DMS79 (cell line): ENCODE measurements around the gene GTF3C6.
A peak's percentile ranks its signal among the peaks of the same experiment; 100 is the strongest.
"Not testable (repeated sequence)": the region's sequence is repeated elsewhere in the genome, so short reads cannot be mapped to it uniquely, and the experiment has no call there.

ENCODE experiments used
- DNase-seq: peaks from one replicate; lab custom pipeline; 2025; lab: John Stamatoyannopoulos, UW

Gene GTF3C6, protein sequence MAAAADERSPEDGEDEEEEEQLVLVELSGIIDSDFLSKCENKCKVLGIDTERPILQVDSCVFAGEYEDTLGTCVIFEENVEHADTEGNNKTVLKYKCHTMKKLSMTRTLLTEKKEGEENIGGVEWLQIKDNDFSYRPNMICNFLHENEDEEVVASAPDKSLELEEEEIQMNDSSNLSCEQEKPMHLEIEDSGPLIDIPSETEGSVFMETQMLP

DNA sequence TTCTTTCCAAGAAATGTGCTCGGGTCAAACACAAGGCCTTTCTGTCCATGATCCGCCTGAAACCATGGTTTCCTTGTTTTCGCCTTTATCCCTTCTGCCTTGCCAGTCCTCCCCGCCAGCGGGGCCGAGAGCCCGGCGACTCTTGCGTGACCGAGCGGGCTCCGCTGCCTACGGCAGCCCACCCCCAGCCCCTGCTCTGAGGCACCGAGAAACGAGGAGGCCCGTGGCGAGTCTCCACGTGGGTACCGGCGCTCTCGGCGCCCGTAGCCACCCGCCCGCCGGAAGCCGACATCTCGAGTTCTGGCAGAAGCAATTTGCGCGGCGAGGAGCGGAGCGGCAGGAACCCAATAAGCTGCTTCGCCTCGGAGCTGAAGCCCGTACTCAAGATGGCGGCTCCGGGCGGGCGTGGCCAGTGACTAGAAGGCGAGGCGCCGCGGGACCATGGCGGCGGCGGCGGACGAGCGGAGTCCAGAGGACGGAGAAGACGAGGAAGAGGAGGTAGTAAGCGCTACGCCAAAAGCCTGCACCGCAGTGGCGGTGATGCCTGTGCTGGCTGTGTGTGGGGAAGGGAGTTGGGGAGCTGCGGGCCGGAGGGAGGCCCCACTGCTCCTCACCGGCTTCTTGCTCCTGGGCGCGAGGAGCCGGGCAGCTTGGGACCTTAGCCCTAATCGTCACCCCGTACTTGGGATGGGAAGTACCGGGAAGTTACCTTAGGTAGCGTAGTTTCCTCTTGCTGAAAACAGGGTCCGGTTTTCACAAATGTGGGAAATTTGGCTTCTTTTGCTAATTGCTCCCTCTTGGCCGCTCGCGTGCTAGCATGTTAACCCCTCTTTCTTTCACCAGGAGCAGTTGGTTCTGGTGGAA lies at the start of gene GTF3C6:
Gene GTF3C6, plus strand, starts transcription at position 378 of the 864 bp plus-strand sequence. Its CDS starts 64 bp downstream, at position 442.
- DNase-seq, result peak; percentile 88

DNA sequence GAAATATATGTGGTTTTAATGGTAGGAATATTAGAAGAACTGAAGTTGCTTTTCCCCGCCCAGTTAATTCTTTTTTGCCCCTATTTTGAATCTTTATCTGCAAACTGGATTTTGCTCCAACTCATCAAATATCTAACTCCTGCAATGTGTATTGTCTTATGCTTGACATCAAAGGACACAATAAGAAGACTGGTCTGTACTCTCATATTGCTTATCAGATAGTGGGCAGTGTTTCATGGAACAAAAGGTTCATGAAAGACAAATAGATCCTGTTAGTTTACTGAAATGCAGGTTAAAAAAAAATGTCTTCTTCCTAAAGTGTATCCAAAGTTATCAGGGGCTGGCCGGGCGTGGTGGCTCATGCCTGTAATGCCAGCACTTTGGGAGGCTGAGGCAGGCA lies 27.7 kb upstream of the GTF3C6 start:
- no peak for DNase-seq

DNA sequence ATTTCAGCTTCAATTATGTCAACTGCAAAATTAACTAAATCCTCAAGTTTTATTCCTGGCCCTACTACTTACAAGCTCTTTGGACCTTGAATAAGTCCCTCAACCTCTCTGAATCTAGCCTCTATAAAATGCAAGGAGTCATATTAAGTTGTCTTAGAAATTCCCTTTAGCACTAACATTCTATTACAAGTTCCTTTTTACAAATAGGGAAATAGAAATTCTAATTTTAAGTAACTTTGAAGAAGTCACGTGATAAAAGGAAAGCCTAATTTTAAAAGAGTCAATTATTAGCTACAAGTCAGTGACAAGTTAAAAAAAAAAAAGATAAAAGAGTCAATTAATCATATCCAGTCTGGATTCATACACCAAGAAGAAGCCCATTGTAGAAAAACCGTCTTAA lies 24.6 kb upstream of the GTF3C6 start:
- DNase-seq, result no peak

DNA sequence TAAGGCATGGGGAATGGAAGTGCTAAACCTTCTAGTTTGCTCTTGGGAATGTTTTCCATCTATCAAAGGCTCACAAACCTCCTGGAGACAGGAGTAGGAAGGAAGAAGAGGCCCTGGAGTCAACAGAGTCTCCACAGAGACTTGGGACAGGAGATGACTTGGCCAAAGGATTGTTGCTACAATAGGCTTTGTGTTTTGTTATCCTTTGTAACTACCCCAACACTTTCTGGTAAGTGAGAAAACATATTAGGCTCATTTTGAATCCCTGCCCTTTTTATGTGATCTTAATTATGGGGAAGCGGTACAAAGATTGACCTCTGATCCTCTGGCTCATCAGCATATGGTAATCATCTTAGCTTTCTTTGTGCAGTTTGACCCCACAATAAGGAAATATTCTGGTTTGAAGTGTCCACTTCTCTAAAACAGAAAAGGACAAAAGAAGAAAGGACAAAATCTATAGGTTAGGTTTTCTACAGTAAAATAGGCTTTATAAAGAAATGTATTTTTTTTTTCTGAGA lies 24.1 kb upstream of the GTF3C6 start:
- no peak for DNase-seq

DNA sequence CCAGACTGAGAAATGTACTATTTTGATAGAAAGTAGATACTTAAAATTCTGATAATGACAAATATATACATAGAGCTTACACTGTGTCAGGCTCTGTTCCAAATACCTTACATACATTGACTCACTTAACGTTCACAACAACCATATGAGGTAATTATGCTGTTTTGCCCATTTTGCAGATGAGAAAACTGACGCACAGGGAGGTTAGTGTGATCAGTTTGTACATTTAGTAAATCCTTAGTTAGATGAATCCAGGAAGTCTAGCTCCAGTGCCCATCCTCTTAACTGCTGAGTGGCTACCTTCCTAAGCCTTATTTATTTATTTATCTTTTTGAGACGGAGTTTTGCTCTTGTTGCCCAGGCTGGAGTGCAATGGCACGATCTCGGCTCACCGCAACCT lies 23.3 kb upstream of the GTF3C6 start:
- DNase-seq, result no peak

DNA sequence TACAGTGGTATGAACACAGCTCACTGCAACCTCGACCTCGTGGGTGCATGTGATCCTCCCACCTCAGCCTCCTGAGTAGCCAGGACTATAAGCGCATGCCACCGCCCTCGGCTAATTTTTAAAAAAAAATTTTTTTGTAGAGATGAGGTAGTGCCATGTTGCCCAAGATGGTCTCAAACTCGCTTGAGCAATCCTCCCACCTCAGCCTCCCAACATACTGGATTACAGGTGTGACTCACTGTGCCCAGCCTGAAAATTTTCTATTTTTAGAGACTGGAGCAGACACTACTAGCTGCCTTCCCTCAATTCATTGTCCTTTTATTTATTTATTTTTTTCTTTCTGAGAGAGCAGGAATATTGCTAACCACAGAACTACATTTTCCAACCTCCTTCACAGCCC lies 20.3 kb upstream of the GTF3C6 start:
- no peak for DNase-seq

DNA sequence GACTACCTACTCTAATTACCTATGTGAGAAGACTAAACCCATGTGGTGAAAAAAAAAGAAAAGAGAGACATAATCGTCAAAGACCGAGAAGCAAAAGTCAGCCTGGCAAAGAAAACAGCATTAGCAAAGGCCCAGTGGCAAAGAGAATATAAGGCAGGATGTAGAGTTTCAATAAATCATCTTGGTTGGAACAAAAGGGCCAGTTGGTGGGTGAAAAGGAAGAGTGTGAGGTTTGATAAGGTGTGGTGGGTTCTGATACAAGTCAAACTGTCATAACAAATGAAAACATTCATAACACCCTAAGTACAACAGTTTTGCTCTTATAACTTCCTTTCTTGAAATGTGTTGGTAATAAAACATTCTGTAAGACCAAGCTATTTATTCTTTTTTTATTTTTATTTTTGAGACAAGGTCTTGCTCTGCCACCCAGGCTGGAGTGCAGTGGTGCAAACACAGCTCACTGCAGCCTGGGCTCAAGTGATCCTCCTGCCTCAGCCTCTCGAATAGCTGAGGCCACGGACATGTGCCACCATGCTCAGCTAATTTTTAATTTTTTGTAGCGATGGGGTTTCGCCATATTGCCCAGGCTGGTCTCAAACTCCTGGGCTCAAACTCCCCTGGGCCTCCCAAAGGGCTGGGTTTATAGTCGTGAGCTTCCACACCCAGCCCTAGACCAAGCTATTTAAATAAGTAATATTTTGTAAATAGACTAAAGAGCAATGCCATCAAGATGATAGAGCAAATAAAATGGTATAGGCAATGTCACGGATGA lies 18.9 kb upstream of the GTF3C6 start:
- no peak for DNase-seq

DNA sequence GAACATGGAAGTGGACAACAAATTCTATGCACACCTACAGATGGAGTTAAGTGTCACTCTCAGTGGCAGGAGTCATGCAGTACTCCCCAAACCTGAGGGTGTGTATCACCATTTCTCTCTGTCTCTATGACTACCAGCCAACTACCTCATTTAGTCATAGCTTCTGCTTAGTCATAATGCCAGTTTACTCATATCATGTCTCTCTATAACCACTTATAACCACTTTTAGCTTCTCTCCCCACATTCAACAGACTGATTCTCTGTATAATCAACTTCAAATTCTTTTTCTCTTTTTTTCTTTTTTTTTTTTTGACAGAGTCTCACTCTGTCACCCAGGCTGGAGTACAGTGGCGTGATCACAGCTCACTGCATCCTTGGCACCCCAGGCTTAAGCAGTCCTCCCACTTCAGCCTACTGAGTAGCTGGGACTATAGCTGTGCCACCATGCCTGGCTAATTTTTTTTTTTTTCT lies 13.8 kb upstream of the GTF3C6 start:
- DNase-seq, result no peak

DNA sequence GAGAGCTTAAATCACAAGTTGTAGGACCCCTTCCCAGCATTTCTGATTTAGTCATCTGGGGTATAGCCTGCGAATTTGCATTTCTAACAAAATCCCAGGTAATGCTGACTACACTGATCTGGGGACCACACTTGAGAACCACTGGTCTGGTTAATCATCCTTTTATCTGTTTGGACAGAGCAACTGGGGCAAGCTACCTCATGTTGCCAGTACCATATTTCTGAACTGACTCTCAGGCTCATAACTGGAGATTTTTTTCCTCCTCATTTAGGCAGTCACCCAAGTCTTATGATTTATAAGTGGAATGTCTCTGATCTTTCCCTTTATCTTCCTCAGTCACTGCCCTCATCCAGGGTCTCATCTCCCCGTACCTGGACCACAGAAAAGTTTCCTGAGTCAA lies 12.0 kb upstream of the GTF3C6 start:
- no peak for DNase-seq

DNA sequence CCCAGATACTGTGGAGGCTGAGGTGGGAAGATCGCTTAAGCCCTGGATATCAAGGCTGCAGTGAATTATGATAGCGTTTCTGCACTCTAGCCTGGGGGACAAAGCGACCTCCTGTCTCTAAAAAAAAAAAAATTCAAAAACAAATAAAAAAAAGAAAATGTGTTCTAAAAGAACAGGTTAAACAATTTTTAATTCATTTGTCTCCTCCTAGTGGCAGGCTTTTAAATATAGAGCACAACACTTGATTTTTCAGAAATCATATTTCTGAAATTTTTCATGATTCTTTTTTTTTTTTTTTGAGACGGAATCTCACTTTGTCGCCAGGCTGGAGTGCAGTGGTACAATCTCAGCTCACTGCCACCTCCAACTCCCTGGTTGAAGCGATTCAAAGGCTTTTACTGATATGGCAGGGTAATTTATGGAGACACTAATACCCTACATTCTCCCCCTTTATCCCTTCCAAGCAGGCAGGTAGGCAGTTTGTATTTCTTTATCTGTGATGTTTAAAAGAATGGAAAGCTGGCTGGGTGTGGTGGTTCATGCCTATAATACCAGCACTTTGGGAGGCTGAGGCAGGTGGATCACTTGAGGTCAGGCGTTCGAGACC lies 8.7 kb upstream of the GTF3C6 start:
- no peak for DNase-seq

DNA sequence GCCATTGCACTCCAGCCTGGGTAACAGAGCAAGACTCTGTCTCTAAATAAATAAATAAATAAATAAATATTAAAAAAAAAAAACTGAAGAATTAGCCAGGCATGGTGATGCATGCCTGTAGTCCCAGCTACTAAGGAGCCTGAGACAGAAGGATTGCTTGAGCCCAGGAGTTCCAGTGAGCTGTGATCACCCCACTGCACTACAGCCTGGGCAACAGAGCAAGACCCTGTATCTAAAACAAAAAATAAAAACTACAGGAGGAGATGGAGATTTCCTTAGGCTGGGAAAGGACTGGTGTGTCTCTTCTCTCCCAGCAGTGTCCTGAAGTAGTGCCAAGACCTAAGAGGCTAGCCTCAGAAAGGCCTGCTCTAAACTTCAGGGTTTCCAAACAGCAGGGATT lies 8.1 kb upstream of the GTF3C6 start:
- DNase-seq, result no peak

DNA sequence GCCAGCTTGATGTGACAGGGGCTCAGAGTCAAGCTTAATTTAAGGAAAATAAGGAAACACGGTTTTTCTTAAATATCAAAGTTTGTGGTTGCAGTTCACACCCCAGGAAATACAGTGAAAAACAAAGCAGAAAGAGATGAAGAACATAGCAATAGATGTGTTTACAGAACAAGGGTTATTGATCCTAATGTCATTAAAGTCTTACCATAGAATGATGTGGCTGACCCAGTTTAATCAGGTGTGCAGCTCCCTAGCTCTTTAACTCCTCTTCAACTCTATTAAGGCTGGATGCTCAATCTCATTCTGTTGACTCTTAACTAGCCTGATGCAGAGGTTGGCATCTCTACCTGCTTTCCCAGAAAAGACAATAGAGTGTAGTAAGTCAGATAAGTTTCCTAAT lies 7.5 kb upstream of the GTF3C6 start:
- DNase-seq, result peak; percentile 33

DNA sequence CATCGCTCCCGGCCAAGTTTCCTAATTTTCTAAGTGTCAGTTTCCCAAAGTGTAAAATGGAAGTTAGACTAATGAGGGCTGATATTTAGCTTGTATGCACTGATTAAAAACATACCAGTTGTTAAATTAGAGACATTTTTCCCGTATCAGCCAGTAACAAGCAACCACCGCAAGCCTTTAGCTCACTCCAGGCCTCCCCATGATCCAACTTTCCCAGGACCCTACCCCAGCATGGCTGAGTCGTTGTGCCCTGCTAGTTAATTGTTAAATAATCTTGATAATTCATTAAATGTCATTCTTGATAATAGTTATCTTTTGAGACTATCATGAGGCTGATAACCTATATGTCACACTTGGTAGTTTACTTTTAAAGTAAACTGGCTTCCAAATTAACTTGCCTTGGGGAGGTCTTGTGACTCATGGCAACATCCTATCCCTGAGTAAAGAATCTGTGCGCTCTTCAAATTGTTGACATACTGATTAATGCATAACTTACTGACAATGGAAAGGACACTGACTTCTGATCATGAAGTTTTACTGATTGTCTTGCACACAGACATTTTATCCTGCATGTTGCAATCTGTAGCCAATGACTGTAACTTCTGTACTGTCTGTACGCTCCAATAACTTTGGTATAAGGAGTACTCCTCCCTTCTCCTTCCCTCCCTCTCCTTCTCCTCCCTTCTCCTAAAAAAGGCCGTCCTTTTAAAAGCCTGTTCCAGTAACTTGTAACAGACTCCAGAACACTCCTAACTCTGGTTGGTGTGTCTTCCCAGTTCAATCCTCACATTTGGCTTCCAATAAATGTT lies 6.3 kb upstream of the GTF3C6 start:
- DNase-seq, result no peak

DNA sequence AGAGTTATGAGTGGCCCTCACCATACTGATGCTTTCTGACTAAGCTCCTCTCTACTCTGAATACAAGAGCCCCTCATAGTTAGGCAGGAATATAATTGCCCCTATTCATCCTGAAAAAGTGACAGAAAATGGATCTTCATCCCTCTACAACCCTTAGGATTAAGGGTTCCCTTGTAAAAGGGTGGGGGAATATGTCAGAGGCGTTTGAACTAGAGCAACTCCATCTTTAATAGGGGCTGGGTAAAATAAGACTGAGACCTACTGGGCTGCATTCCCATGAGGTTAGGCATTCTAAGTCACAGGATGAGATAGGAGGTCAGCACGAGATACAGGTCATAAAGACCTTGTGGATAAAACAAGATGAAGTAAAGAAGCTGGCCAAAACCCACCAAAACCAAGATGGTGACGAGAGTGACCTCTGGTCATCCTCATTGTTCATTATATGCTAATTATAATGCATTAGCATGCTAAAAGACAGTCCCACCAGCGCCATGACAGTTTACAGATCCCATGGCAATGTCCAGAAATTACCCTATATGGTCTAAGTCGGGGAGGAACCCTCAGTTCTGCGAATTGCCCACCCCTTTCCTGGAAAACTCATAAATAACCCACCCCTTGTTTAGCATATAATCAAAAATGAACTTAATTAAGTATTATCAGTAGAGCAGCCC lies 4.7 kb upstream of the GTF3C6 start:
- no peak for DNase-seq

DNA sequence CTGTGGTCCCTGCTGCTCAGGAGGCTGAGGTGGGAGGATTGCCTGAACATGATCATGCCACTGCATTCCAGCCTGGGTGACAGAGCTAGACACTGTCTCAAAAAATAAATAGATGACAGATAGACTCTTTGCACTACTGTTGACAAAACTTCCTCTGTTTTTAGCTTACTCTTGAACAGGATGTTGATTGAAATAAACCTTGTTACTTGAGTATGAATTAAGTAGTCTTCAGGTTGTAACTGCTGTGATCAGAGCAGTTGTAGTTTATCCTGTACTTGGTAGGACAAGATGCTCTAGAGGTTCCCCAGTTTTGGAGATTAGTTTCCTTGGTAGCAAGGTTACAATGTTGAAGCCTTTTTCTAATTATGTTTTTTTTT lies 1.5 kb downstream of the GTF3C6 start:
- DNase-seq, result no peak

DNA sequence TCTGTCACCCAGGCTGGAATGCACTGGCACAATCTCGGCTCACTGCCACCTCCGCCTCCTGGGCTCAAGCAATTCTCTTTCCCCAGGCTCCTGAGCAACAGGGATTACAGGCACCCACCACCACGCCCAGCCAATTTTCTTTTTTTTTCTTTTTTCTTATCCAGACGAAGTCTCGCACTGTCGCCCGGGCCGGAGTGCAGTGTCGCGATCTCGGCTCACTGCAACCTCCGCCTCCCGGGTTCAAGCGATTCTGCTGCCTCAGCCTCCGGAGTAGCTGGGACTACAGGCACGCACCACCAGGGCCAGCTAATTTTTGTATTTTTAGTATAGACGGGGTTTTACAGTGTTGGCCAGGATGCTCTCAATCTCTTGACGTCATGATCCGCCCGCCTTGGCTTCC lies 4.1 kb downstream of the GTF3C6 start:
- not testable (repeated sequence) for DNase-seq

DNA sequence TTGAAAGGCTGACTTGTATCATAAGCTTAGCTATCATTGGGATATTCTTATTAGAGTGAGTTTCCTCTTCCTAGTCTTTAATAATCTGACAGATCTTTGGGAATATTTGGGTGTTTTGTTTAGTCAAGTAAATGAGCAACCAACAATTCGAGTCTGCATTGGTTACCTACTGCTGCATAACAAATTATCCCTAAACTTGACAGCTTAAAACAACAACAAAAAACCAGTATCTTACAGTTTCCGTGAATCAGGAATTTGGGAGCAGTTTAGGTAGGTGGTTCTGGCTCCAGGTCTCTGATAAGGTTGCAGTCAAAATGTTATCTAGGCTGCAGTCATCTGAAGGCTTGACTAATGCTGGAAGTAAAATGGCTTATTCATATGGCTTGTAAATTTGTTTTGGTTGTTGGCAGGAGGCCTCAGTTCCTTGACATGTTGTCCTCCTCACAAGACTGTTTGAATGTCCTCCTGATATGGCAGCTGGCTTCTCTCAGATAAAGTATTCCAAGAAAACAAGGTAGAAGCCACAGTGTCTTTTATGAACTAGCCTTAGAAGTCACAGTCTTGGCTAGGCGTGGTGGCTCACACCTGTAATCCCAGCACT lies 7.2 kb downstream of the GTF3C6 start:
- no peak for DNase-seq

DNA sequence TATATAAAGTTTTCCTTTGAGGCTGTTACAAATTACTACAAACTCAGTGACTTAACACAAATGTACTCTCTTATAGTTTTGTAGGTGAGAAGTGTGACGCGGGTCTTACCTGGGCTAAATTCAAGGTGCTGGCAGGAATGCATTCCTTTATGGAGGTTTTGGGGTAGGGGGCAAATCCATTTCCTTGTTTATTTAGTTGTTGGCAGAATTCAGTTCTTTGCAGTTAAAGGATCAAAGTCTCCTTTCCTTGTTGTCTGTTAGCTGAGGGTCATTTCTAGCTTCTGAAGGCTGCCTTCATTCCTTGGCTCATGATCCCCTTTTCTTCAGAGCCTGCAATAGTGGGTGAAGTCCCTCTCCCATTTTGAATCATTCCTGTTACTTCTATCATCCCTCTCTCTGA lies 10.2 kb downstream of the GTF3C6 start:
- DNase-seq, result not testable (repeated sequence)

DNA sequence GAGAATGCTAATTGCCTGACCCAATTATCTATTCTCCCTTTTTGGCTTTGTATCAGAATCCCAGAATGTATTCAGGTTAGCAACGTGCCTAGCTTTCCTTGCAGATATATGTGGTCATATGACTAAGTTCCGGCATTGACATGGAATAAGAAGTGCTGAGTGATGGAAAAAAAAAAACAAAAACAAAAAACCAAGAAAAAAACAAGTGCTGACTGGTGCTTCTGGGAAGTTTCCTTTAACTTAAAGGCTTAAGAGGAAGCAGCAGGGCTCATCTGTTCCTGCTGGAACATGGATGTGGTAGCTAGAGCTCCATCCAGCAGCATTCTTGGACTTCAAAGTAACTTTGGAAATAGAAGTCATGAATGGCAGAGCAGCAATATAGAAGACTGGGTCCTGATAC lies 13.0 kb downstream of the GTF3C6 start:
- DNase-seq, result no peak

DNA sequence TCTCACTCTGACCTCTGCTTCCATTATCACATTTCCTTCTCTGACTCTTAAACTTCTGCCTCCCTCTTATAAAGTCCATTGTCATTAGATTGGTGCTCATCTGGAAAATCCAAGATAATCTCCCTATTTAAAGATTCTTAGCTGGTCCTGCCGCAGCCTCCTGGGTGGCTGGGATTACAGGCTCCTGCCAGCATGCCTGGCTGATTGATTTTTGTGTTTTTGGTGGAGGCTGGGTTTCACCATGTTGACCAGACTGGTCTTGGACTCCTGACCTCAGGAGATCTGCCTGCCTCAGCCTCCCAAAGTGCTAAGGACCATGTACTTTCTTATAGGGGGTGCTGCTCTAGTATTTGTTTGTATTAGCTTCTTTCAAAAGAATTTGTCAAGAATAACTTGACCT lies 18.1 kb downstream of the GTF3C6 start:
- no peak for DNase-seq
